Motor neuron (in vitro differentiated cells): Measurements from ENCODE around the gene ZNF516. TPM values are rescaled to one million over a fixed set of nuclear protein-coding genes. Genes with fewer than 3 reads are reported as not detected.

Experiments
- ATAC-seq, 8 experiments: fragments of 200-7000 bp; cut with Tn5 transposase; replicated peaks in 6 of 8; 2 replicates each; pipeline ENCODE4 v1.8.0; 2021; ENCODE audit warnings: mild to moderate bottlenecking in 8 of 8, moderate library complexity in 8 of 8
- H3K27ac ChIP-seq, 2 donors: fragments of 250-450 bp; sonication (Bioruptor Pico); 2 replicates each; pipeline ENCODE4 v1.9.0; 2021; ENCODE audit warnings: antibody characterized with exemption in 2 of 2, mild to moderate bottlenecking in 2 of 2, moderate library complexity in 1 of 2
- H3K4me1 ChIP-seq, 2 donors: fragments of 250-450 bp; sonication (Bioruptor Pico); replicated peaks in 1 of 2; 2 replicates each; pipeline ENCODE4 v1.6.1; 2021; ENCODE audit warnings: antibody characterized with exemption in 2 of 2, mild to moderate bottlenecking in 2 of 2, moderate library complexity in 1 of 2
- H3K4me3 ChIP-seq, 5 donors: fragments of 250-450 bp; sonication (Bioruptor Pico); 2 replicates each; pipeline ENCODE4 v1.9.0; 2021; ENCODE audit warnings: antibody characterized with exemption in 5 of 5, mild to moderate bottlenecking in 5 of 5, moderate library complexity in 4 of 5
- WGBS, 10 experiments: fragments of 450-650 bp; shearing (Covaris generic); methylation state at CpG; one replicate each; pipeline ENCODE4 v1.0.0; 2022; 5-methylcytosine and 5-hydroxymethylcytosine counted together
- in situ Hi-C, 9 experiments: fragments of 400-800 bp; cut with MboI; loops; one replicate each; pipeline ENCODE4 v1.15.0; 2021; ENCODE audit warnings: low sequenced_read_pairs in 9 of 9, low pct_unique_long_range_greater_than_20kb in 2 of 9; ENCODE audit not compliant: unreplicated experiment in 9 of 9
- total RNA-seq, 8 experiments: library from RNA; unstranded; fragments of 300-600 nt; gene quantifications; 2 replicates each; pipeline versions ENCODE4 v1.2.3 to v1.2.4, GENCODE V29; 2022

The ZNF516 gene
- total RNA-seq, 8 experiments from 2014 or later: 13.0 to 64.2 (median 33.1) TPM

DNA sequence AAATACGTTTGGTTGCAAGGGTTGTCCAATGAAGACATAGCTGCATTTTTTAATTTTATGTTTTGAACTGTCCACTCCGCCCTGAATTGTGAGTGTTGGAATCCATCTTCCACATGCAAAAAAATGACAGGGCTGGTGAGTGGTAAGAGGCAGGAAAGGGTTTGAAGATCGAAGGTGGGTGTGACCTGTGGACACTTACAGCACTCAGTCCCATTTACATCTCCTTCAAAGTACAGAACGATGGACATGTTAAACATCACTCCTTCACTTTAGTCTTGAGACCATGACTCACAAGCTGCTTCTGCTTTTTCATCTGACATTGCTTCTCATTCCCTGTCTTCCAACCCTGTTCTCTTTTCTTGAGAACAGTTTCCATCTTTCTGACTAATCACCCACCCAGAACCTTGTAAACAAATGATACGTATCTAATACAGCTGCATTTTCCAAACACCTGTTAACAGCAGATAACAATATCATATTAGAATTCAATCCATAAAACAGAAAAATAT is 179.3 kb downstream of the ZNF516 start:
- peak in 2 of 8 experiments; percentile 95 to 97 for ATAC-seq
- H3K27ac ChIP-seq: no peak overlapping the region
- H3K4me1 ChIP-seq: peaks cover 10 to 19% of the 10 kb centered on the region in 2 donors
- in situ Hi-C loops: no loop called here
- no peak overlapping the region for H3K4me3 ChIP-seq
- 9 to 80% (median 50%) methylated on average over 2 to 5 of the region's 5 CpGs; no CpG with 5 or more reads in 1 of the 10 experiments for WGBS, 10 experiments

DNA sequence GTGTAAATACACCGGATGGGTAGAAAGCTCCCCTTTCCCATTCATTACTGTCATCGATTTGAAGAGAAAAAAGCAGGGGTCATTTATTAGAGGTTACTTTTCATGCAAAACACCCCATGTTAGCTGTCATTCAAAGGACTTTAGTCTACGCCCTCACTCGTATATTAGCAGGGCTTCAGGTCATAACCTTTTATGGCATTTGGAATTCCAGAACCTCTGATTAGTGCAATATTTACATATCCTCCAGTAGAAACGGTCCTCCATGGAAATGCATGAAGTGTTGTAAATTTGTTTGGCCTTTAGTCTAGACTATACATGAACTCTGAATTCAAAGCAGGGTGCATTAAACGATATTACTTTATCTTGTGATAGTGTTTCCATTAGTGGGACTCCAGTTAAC is 180.5 kb downstream of the ZNF516 start:
- H3K4me1 ChIP-seq: peaks cover 10 to 19% of the 10 kb centered on the region in 2 donors
- no peak overlapping the region for H3K4me3 ChIP-seq
- ATAC-seq: peak in 5 of 8 experiments; percentile 12 to 36 (median 18)
- 10 to 35% (median 21%) methylated on average over 1 to 6 of the region's 6 CpGs for WGBS, 10 experiments
- in situ Hi-C loops: no loop called here
- H3K27ac ChIP-seq: no peak overlapping the region

- Histone ChIP-seq H3K4me1 (peaks cover 10 to 19% of the 10 kb centered on the region in 2 donors), H3K4me3 (no peak overlapping the region), H3K27ac (no peak overlapping the region)
- in situ Hi-C loops: no loop called here
- 0 to 60% (median 9%) methylated on average over 1 to 3 of the region's 3 CpGs; no CpG with 5 or more reads in 2 of the 10 experiments for WGBS, 10 experiments
- peak in 2 of 8 experiments; percentile 5 to 9 for ATAC-seq
These were observed 181.0 kb downstream of the ZNF516 start for GRCh38 chr18:76314015-76314414.
